ENCODE results near the gene RHCE. TPM values are rescaled to one million over a fixed set of nuclear protein-coding genes. Genes with fewer than 3 reads are reported as not detected.
"Not testable (repeated sequence)": the region's sequence is repeated elsewhere in the genome, so short reads cannot be mapped to it uniquely, and the experiment has no call there.

RHCE gene
- total and polyA plus RNA-seq, 9 of the 15 experiments (the other 6 are each of a cell fraction or from before 2014, with no cell fraction given): 5.4 to 31.5 (median 12.6) TPM

DNA sequence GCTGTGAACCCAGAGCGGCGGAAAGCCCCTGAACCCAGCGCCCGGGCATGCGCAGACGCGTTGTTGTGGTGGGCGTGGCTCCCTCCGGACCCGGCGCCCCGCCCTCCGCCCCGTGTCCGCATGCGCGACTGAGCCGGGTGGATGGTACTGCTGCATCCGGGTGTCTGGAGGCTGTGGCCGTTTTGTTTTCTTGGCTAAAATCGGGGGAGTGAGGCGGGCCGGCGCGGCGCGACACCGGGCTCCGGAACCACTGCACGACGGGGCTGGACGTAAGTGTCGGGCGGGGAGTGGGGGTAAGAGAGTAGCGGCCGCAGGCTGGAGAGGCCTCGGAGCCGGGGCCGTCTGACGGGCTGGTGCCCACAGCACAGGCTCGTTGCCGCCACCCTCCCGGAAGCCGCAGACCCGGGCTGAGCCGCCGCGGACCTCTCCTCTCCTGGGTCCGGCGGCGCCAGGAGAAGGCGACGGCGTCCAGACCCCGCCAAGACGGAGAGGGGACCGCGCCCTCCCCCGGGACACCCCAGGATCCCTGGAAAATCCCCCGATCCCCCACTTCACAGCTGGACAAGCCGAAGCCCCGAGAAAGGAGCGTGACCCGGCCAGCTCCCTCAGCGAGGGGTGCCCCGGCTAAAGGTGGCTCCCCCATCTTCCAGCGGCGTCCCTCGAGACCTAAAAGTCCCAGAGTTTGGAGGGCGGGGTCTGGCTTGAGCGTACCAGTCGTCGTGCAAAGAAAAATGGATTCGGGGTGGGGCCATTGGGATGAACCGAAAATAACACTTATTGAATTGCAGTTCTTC lies 82.2 kb downstream of the RHCE start, which contains the start of gene TMEM50A (continued):
- TF ChIP-seq, protein P1, sequence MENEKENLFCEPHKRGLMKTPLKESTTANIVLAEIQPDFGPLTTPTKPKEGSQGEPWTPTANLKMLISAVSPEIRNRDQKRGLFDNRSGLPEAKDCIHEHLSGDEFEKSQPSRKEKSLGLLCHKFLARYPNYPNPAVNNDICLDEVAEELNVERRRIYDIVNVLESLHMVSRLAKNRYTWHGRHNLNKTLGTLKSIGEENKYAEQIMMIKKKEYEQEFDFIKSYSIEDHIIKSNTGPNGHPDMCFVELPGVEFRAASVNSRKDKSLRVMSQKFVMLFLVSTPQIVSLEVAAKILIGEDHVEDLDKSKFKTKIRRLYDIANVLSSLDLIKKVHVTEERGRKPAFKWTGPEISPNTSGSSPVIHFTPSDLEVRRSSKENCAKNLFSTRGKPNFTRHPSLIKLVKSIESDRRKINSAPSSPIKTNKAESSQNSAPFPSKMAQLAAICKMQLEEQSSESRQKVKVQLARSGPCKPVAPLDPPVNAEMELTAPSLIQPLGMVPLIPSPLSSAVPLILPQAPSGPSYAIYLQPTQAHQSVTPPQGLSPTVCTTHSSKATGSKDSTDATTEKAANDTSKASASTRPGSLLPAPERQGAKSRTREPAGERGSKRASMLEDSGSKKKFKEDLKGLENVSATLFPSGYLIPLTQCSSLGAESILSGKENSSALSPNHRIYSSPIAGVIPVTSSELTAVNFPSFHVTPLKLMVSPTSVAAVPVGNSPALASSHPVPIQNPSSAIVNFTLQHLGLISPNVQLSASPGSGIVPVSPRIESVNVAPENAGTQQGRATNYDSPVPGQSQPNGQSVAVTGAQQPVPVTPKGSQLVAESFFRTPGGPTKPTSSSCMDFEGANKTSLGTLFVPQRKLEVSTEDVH (IDR thresholded peaks at IDR 0.05; ENCODE audit: low read depth, partially characterized antibody): peak; percentile 50

DNA sequence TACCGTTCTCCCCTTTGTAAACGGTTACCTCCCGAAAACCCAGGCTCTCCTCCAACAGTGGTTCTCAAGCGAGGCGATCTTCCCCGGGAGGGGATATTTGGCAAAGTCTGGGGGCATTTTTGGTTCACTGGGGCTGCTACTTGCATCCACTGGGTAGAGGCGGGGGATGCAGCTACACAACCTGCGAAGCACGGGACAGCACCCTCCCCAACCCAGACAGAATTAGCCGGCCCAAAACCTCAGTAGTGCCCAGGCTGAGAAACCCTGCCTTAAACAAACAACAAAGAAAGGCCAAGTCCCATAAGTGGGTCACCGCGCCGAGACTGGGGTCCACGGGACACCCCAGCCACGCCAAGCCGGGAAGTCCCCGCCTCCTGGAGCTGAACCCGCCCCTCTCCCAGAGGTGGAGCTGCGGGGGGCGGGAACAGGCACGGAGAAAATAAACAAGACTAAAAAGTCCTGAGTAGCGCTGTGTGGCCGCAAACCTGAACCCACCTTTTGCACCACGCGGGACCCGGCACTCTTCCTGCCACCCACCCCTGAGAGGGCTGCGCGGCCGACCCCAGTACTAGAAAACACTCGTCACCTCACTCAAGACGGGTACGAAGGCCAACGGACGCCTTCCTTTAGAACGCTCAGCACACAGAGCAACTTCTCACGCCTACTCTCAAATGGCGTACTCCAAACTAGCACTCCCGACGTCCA lies 83.0 kb downstream of the RHCE start:
- in situ Hi-C loops (cut with MboI); POLR2A ChIA-PET; H4K20me1 ChIP-seq (replicated peaks; ENCODE audit: control insufficient read depth, insufficient read depth, low read length); CTCF ChIA-PET (ENCODE audit: low intra/inter-chr PET ratio); H3K27me3 ChIP-seq (ENCODE audit: control insufficient read depth in 2 of 2, insufficient read depth in 2 of 2, low read length in 2 of 2); H3K9me1 ChIP-seq (ENCODE audit: control insufficient read depth, insufficient read depth, low read length); H3K4me1 ChIP-seq (replicated peaks in 1 of 2; ENCODE audit: control insufficient read depth in 2 of 2, insufficient read depth in 2 of 2, low read length in 2 of 2); H3K9me3 ChIP-seq (replicated peaks; ENCODE audit: control insufficient read depth, insufficient read depth, low read depth, low read length); BruUV-seq (replicated peaks); intact Hi-C loops (cut with micrococcal nuclease); DNase-seq (ENCODE audit: extremely low read depth in 1 of 4, low spot score in 3 of 4): not testable (repeated sequence)
- Histone ChIP-seq H3K36me3 (ENCODE audit: control insufficient read depth, insufficient read depth, low read length) (peaks cover 19% of the 10 kb centered on the region; the same call in 2 of the 3 replicates), H3K27ac (ENCODE audit: extremely low read depth, low read depth, low read length) (peak overlapping the region; percentile 96), H3K9ac (ENCODE audit: insufficient read depth in 1 of 2, low read depth in 2 of 2, low read length in 2 of 2) (peak overlapping the region; percentile 80 to 92), H3K4me3 (peak overlapping the region; percentile 92), H3K79me2 (ENCODE audit: control insufficient read depth, insufficient read depth, low read length) (peaks cover 58% of the 10 kb centered on the region), H3K4me2 (ENCODE audit: insufficient read depth, low read length) (peak overlapping the region; percentile 90; the same call in 1 of the 2 replicates), H2AFZ (ENCODE audit: low read depth, low read length) (peak overlapping the region; percentile 92)
- FAIRE-seq (peak; percentile 44), ATAC-seq (peak; percentile 77)
- WGBS (ENCODE audit: insufficient coverage, low coverage, missing lambda C conversion rate): under 1% methylated on average over 21 of the region's 39 CpGs

Measured in K562 (cell line).